LHCN-M2 (cell line): ENCODE measurements around the gene CFP. TPM values are rescaled to one million over a fixed set of nuclear protein-coding genes. Genes with fewer than 3 reads are reported as not detected.

Experiments used
- DNase-seq: peaks from one replicate; pipeline ENCODE4 v3.0.0-alpha.2; 2012; ENCODE audit warnings: low read depth
- total RNA-seq: library from RNA; depleted of rRNA; stranded (reverse); fragments of >200 nt; gene quantifications from 2 replicates; pipeline ENCODE4 v1.2.3, GENCODE V29; 2014

CFP gene
- total RNA-seq, 1 experiment from 2014 or later, result 0.34 TPM

DNA sequence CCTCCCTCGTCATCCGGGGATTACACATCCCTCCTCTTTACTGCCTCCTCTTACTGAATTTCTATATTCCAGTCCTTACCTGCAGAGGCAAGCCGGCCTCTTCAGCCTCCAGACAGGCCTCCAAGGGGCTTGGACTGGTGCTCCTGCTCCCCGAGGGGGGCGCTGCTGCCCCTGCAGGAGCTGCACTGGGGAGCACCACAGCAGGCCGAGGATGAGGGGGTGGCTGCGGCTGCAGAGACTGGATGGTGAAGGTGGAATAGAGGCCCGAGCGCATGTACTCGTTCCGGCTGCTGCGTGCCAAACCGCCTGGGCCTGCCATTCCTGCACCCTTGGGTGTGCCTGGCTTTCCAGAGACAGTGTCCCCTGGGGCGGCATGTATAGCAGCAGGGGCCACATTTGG is 9.1 kb upstream of the CFP start:
- no peak for DNase-seq

DNA sequence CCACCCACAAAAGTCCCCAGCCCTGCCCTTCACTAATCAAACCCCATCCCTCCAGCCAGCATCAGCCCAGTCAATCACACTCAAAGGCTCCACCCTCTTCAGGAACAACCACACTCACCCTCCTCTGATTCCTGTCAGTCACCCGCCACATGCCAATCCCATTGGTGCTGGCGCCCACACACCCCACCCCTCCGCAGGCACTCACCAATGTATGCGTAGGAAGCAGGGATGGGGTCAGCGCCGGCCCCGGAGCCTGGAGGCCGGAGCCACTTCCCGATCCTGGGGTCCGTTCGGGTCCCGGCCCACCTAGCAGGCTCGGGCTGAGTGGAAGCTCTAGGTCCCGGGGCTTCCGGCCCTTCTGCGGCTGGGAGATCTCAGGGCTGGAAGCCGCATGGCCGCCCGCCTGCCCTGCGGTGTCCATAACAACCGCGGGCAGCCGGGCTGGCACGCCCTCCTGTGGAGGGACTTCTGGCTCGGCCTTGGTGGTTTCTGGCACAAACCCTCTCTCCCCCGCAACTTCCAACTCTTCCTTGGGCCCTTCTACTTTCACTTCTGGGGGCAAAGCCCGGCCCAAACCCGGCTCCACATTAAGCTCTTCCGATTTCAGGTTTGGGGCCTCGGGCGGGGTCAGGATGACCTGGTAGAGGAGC is 7.9 kb upstream of the CFP start:
- DNase-seq, result no peak

DNA sequence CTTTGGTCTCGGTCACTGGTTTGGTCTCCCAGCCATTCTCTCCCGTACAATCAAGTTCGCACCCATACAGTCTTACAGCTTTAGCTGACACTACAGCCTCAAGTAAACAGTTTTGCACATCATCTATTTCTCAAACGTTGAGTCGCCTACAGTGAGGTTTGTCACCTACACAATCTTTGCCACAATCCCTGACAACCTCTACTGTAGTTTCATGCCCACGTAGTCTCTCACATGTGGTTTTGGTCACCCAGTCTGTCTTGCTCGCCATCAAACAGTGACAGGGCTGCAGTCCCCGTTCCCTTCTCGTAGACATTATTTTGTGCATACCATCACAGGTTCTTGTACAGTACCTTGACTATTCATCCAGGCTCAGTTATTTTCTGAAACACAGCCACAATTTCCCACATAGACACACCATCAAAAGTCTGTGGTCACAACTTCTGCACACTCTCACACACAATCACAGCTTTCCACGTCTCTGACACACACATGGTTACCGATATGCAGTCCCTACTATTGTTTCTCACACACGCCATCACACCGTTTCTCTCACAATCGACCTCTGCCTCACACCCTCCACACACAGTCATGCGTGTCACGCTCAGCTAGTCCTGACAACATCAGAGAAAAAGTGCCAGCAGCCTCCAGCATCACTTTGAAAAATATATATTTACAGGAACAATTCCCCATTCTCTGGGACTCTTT is 5.3 kb upstream of the CFP start:
- DNase-seq, result no peak

DNA sequence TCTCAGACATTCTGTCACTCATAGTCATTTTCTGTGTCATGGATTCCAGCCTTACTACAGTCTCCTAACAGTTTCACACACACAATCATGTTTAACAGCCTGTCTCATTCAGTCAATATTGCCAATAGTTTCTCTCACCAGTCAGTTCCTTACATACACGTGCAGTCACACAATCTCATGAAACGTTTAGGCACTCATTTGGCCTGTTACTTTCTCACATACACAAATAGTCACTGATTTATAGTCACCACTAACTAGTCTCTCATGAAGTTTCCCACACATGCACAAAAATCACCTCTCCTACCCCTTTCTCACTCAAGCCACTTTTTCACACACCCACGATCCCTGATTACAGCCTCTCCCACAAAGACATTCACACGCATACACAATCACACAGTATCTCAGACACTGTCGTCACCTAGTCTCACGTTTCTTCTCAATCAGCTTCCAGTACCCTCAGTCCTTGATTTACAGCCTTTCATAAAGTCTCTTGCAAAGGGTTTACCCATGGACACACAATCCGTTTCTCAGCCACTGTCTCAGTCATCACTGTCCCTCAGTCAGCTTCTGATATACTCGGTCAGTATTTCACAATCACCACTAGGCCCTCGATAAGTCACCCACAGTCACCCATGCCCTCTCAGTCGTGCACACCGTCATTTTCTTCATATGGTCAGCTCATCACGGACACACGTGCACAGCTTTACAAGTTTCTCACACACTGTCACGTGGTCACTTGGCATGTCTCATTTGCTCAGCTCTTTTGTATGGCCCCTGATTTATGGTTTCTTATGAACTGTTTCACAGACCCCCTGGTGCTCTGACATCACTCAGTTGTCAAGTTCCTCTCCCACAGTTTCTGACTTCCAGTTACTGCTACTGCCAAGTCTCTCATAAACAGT is 4.2 kb upstream of the CFP start:
- no peak for DNase-seq

DNA sequence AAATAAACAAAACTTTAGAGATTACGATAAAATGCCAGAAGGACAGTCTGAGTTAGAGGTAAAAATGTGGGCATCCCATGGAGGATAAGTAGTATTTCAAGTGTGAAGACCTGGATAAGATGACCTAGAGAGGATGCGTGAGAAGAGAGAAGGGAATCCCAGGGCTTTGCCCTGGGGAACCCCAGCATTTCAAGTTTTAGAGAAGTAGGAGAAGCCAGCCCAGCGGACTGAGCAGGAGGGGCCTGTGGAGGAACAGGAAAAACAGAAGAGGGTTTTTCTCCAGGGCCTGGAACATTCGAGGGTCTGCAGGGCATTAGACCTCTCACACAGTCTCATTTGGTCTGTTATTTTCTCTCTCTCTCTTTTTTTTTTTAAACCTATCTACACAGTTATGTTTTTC is 2.9 kb upstream of the CFP start:
- no peak for DNase-seq

DNA sequence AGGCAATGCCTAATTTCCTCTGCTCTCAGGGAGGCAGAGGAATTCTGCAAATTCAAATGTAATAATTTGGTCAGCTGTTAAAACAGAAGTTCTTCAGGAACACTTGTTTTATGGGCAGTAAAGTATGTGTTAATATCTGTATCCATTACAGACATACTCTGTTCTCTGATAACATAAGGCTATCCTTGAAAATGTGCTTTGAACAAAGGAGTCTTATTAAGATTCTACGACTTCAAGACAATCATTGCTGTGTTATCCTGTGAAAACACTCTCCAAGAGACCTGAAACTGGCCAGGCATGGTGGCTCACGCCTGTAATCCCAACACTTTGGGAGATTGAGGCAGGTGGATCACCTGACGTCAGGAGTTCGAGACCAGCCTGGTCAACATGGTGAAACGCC is 1.9 kb upstream of the CFP start:
- no peak for DNase-seq

DNA sequence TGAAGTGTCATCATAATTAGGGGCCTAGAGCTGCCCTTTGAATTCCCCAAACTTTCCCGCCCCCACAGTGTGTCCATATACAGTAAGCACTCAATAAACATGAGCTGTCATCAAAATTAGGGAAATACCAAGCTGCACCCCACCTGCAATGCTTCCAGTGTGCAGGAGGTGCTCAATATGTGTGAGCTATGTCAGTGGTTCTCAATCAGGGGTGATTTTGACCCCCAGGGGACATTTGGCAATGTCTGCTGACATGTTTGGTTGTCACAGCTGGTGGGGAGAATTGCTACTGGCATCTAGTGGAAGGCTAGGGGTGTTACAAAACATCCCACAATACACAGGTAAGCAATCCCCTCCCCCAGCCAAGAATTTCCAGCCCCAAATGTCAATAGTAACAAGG is 748 bp downstream of the CFP start:
- DNase-seq, result no peak

DNA sequence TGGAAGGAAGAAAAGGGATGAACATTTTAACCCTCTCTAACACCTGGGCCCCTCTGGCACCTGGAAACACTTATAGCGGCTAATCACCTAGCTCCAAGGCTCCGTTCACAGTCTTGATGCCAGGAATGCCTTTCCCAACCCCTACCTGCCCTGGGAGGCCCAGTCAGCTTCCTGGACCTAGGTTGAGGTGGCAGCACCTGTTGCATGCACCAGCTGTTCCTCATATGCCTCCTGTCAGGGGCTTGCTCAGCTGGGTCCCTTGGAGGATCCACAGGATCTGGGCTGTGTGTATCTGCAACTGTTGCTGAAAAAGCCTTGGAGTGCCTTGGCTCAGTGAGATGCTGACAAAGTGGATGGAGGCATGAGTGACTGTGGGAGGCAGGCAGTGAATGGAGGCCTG is 4.4 kb downstream of the CFP start:
- no peak for DNase-seq

DNA sequence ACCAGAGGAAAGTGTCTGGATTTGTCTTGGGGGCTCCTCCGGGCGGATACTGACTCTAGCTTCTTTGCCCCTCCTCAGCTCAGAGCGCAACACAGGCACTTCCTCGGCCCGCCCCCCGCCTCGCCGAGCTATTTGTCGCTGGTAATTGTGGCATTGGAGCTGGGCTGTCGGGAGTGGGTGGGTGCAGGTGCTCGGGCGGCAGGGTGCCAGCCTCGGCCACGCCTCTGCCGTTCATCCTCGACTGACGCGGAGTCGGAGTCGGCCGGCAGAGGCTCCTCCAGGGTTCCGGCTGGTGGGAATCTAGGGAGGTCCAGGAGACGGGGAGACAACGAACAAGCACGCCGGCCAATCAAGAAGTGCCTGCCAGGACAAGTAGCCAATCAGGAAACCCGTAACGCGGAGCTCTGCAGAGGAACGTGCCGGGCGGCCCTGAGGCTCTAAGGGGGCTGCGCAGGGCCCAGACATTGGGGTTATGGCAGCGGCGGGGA is 6.1 kb downstream of the CFP start:
- peak; percentile 50 for DNase-seq

DNA sequence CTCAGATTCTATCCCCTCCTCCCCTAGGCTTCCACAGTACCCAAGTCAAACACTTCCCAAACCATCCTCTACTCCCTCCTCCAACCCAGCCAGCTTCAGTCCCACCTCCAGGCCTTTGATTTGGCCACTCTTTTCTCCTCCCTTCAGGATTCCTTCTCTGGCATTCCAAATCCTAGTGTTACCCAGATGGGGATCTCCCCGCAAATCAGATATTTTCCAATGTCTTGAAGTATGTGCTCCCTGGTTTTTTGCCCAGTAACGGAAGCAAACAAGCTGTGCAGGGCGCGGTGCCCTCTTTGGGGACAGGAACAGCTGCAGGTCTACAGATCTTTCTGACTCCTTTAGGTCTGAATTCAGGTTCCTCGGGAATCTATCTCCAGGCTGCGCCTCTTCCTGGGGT is 7.9 kb downstream of the CFP start:
- no peak for DNase-seq

DNA sequence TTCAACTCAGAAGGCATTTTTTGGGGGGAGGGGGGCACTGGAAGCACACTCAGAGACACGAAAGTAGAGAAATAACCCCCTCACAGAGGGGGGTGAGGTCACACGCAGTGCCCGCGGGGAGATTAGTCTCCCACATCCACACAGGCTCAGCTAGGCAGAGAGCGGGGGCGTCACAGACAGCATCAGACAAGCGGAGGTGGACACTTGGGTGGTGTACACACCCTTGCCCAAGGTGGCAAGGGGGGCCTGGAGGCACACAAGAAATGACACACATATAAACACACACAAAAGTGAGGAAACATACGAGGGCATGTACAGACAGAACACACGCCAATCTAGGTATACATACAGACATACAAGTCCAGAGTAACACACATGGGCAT is 9.4 kb downstream of the CFP start:
- no peak for DNase-seq

DNA sequence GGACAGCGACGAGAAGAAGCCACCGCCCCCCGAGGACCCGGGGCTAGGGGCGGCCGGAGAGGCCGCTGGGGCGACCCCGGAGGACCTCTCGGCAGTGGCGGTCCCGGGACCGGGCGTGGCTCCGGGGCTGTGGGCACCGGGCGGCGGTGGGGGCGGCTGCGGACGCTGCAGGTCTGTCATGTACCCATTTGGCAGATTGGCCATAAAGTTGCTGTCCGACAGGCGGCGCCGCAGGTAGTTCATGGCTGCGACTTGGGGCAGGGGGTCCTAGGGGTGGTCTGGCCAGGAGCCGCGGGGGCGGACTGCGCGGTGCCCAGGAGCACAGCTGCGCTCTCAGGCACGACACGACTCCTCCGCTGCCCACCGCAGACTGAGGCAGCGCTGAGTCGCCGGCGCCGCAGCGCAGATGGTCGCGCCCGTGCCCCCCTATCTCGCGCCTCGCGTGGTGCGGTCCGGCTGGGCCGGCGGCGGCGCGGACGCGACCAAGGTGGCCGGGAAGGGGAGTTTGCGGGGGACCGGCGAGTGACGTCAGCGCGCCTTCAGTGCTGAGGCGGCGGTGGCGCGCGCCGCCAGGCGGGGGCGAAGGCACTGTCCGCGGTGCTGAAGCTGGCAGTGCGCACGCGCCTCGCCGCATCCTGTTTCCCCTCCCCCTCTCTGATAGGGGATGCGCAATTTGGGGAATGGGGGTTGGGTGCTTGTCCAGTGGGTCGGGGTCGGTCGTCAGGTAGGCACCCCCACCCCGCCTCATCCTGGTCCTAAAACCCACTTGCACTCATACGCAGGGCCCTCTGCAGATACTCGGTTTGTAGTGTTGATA is 10.0 kb downstream of the CFP start, which contains the start of gene SYN1:
Gene SYN1, minus strand, starts transcription at position 372 of the 817 bp plus-strand sequence. Its CDS starts 129 bp downstream, at position 243.
- peak; percentile 62 for DNase-seq

DNA sequence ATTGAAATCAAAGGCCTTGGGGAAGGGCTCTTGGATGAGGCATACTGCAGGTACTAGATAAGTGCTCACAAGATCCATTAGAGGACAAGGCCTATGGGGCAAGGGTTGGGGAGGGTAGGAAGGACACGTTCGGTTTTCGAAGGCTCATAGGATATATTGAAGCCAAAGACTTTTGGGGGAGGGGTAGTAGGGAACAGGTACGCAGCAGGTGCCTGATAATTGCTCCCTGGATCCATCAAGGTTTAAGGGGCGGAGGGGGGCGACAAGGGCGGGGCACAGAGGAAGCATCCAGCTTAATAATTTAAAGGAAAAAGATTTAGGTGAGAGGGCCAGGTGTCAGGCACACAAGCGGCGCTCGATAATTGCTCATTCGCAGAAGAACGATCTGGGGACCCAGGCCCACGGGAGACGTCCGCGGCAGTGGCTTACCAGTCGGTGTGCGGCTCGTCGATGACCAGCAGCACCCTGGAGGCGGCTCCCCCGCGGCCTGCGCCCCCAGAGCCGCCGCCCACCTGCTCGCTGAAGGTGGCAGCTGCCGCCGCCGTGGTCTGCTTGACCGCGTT is 10.7 kb downstream of the CFP start:
- no peak for DNase-seq

DNA sequence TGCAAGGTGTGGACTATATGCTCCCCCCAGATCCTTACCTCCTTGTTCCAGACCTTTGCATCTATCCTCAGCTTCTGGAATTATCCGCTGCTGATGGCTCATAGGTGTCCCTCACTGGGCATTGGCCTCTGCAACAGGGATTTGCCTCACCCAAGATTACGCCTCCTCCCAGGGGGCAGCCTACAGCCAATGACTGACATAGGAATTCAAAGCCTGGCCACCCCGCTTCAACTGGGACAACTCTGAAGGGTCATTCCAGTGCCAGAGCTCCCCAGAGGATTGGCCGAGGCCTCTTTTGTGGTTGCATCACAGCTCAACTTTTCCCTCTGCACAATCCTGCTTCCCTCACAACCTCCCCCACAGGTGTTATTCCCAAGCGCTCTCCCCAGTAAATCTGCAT is 15.1 kb downstream of the CFP start:
- no peak for DNase-seq

DNA sequence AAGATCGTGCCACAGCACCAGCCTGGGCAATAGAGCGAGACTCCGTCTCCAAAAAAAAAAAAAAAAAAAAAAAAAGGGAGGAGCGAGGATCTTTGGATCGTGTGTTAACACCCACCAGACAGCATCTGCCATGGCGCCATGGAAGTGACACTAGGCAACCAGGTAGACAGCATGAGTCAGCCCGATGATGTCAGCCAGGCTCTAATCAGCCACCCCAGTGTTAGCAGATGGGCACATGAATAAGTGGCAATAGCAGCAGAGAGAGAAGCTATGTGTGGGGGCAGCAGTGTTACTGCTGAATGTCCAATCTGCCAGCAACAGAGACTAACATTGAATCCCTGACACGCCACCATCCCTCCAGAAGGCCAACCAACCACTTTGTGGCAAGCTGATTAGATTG is 16.6 kb downstream of the CFP start:
- no peak for DNase-seq

DNA sequence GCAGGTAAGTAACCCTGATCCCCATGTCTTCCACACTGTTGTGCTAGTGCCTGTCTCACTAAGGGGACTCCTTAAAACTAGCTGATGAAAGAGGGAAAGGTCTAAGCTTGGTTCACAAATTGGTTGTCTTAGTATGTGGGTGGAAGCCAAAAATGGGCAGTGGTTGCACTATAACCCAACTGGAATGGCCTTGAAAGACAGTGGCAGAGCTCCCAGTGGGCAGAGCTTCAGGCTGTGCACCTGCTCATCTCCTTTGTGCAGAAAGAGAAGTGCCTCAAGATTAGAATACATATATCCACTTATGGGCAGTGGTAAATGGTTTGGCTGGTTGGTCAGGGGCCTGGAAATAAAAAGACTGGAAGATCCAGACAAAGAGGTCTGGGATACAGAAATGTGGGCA is 17.3 kb downstream of the CFP start:
- no peak for DNase-seq

DNA sequence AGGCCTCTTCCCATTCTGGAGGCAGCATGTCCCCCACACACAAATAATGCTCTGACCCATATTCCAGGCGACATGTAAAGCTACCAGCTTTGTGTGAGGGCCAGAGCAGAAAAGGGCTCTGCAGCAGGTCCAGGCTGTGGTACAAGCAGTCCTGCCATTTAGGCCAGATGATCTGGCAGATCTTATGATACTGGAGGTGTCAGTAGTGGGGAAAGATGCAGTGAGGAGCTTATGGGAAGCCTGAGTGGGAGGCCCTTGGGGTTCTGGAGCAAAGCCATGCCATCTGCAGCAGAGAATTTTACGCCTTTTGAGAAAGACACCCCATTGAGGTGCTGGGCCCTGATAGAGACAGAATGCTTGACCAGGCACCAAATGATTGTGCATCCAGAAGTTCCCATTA is 17.8 kb downstream of the CFP start:
- DNase-seq, result no peak

DNA sequence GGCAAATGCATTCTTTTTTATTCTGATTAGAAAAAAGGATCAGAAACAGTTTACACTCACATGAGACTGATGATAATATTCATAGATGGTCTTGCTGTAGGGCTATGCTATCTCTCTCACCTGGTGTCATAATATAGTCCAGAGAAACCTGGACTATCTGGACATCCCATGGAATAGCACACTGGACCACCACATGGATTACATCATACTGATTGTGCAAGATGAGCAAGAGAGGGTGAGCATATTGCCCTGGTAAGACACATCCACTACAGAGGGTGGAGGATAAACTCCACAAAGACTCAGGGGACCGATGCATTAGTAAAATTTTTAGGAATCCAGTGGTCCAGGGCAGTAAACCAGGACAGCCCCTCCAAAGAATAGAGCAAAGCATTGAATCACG is 18.2 kb downstream of the CFP start:
- DNase-seq, result no peak

DNA sequence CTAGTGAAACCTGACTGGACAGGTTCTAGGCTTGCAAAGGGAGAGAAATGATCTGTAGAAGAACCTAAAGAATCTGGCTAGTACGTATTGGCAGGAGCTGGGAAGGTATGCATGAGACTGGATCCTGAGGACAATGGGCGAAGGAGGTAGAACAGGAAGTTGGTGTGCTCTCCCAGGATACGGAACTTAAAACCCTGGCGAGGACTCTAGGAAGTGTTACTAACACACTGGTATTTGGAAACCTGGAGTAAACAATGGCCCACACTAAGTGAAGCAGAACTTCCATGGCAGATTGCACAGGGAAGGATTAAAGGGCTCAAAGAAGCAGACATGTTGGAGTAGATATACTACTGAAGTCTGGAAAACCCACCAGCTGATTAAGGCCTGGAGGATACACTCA is 19.2 kb downstream of the CFP start:
- DNase-seq, result no peak

DNA sequence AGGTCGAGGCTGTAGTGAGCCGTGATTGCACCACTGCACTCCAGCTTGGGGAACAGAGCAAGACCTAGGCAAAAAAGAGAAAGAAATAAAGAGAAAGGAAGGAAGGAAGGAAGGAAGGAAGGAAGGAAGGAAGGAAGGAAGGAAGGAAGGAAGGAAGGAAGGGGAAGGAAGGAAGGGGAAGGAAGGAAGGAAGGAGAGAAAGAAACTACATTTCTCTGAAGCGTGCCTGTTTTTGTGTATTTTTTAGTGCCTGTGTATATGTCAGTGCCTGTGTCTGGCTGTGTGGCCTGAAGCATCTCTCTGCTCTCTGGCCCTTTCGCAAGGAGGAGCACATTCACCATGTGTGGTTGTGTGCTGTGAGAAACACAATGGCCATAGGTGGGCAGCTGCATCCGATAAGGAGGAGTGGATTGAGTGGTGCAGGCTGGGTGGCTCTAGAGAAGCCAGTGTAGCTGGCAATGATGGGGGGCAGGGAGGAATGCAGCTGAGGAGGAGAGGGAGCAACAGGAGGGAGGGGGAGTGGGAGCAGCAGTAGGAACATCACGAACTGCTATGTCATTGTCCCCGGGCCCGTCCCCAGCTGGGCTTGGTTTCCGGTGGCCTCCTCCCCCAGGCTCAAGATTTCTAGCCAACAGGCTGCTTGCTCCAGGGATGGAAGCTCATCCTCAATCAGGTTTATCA is 21.5 kb downstream of the CFP start:
- no peak for DNase-seq

DNA sequence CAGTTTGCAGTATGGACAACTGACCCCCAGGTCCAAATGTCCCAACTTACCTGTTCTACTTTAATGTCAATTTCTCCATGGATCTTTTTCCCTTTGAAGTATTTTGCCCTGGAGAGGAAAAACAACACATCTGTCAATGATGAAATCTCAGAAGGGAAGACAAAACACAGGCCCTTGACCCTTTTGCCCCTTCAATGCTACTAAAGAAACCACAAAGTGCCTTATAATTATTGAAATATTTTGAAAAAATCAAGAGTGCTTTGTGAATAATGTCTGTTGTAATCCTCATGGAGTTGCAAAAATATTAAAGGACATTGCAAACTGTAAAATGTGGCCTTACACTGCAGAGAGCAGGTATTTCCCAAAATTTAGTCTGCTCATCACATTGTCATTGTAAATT is 22.6 kb downstream of the CFP start:
- peak; percentile 14 for DNase-seq
